Measurements from ENCODE around the gene PRICKLE1. TPM values are rescaled to one million over a fixed set of nuclear protein-coding genes. Genes with fewer than 3 reads are reported as not detected.

Gene PRICKLE1
- total and polyA plus RNA-seq, 2 donors (not counting 1 experiment from before 2014, with no cell fraction given) = 6.3 to 21.6 TPM

- ATAC-seq (ENCODE audit: low read depth) = no peak
- no peaks in the 10 kb centered on the region for H3K79me2 ChIP-seq (ENCODE audit: control insufficient read depth, insufficient read depth, low read length)
- H3K27ac Mint-ChIP-seq = no peak overlapping the region
Observed at GRCh38 chr12:42525444-42525843, 64.1 kb downstream of the PRICKLE1 start.

GRCh38 chr12:42524716-42525115 lies 64.8 kb downstream of the PRICKLE1 start:
- H3K4me1 Mint-ChIP-seq = no peaks in the 10 kb centered on the region
- intact Hi-C loops (cut with micrococcal nuclease) = no loop called here
- DNase-seq (no peak), ATAC-seq (ENCODE audit: low read depth) (no peak)
- no peaks in the 10 kb centered on the region for H3K9me3 Mint-ChIP-seq (ENCODE audit: insufficient read depth)
- Histone ChIP-seq H4K20me1 (ENCODE audit: control insufficient read depth, insufficient read depth, low read length, poor library complexity, severe bottlenecking) (no peaks in the 10 kb centered on the region), H2AFZ (ENCODE audit: insufficient read depth, low read depth, low read length, poor library complexity, severe bottlenecking) (no peak overlapping the region), H3K9me3 (ENCODE audit: control extremely low read depth in 1 of 3, control insufficient read depth in 2 of 3, insufficient read depth in 1 of 3, low read length in 2 of 3) (no peaks in the 10 kb centered on the region), H3K9ac (ENCODE audit: low read length) (no peak overlapping the region), H3K36me3 (replicated peaks in 1 of 2; ENCODE audit: control extremely low read depth in 1 of 2, control insufficient read depth in 1 of 2, extremely low read depth in 1 of 2, insufficient read depth in 2 of 2, low read length in 1 of 2) (no peaks in the 10 kb centered on the region), H3K27ac (ENCODE audit: low read length in 2 of 2) (no peak overlapping the region), H3K4me2 (replicated peaks; ENCODE audit: low read depth, low read length, poor library complexity, severe bottlenecking) (no peak overlapping the region), H3K79me2 (ENCODE audit: control insufficient read depth, insufficient read depth, low read length) (no peaks in the 10 kb centered on the region), H3K4me3 (ENCODE audit: control extremely low read depth in 1 of 5, extremely low read depth in 1 of 5, insufficient read depth in 1 of 5, low read depth in 2 of 5, low read length in 4 of 5) (no peak overlapping the region), H3K4me1 (ENCODE audit: control insufficient read depth in 2 of 2, insufficient read depth in 2 of 2, low read length in 2 of 2) (no peaks in the 10 kb centered on the region), H3K27me3 (replicated peaks in 1 of 4; ENCODE audit: control extremely low read depth in 1 of 4, control insufficient read depth in 3 of 4, insufficient read depth in 4 of 4, low read length in 3 of 4) (no peaks in the 10 kb centered on the region)
- TF ChIP-seq CTCF (IDR thresholded peaks at IDR 0.05) (no peak), EZH2 (IDR thresholded peaks at IDR 0.05; ENCODE audit: borderline replicate concordance, insufficient read depth, low read depth, low read length, poor library complexity, severe bottlenecking) (no peak)
- ChIA-PET POLR2A (interaction anchor here (0.6 kb wide), 1 partner anchor 41 kb away, joined by 12 read pairs; no protein-coding TSS in a partner anchor), CTCF (no interaction called here)
- H3K4me3 Mint-ChIP-seq = no peak overlapping the region
- peaks cover 3% of the 10 kb centered on the region for H3K27me3 Mint-ChIP-seq
- WGBS (ENCODE audit: insufficient coverage) = 96% methylated on average over 3 of the region's 5 CpGs
- no peak overlapping the region for H3K27ac Mint-ChIP-seq

More at GRCh38 chr12:42525444-42525843, 64.1 kb downstream of the PRICKLE1 start:
- intact Hi-C loops (cut with micrococcal nuclease) = no loop called here
- Histone ChIP-seq H3K4me2 (replicated peaks; ENCODE audit: low read depth, low read length, poor library complexity, severe bottlenecking) (no peak overlapping the region), H3K27me3 (replicated peaks in 1 of 4; ENCODE audit: control extremely low read depth in 1 of 4, control insufficient read depth in 3 of 4, insufficient read depth in 4 of 4, low read length in 3 of 4) (no peaks in the 10 kb centered on the region), H3K9me3 (ENCODE audit: control extremely low read depth in 1 of 3, control insufficient read depth in 2 of 3, insufficient read depth in 1 of 3, low read length in 2 of 3) (no peaks in the 10 kb centered on the region), H3K9ac (ENCODE audit: low read length) (no peak overlapping the region), H3K4me3 (ENCODE audit: control extremely low read depth in 1 of 5, extremely low read depth in 1 of 5, insufficient read depth in 1 of 5, low read depth in 2 of 5, low read length in 4 of 5) (no peak overlapping the region), H4K20me1 (ENCODE audit: control insufficient read depth, insufficient read depth, low read length, poor library complexity, severe bottlenecking) (no peaks in the 10 kb centered on the region), H2AFZ (ENCODE audit: insufficient read depth, low read depth, low read length, poor library complexity, severe bottlenecking) (no peak overlapping the region), H3K4me1 (ENCODE audit: control insufficient read depth in 2 of 2, insufficient read depth in 2 of 2, low read length in 2 of 2) (no peaks in the 10 kb centered on the region), H3K27ac (ENCODE audit: low read length in 2 of 2) (no peak overlapping the region), H3K36me3 (replicated peaks in 1 of 2; ENCODE audit: control extremely low read depth in 1 of 2, control insufficient read depth in 1 of 2, extremely low read depth in 1 of 2, insufficient read depth in 2 of 2, low read length in 1 of 2) (no peaks in the 10 kb centered on the region)
- WGBS (ENCODE audit: insufficient coverage) = 73% methylated on average over 1 of the region's 1 CpG
- TF ChIP-seq CTCF (IDR thresholded peaks at IDR 0.05) (no peak), EZH2 (IDR thresholded peaks at IDR 0.05; ENCODE audit: borderline replicate concordance, insufficient read depth, low read depth, low read length, poor library complexity, severe bottlenecking) (no peak)
- Mint-ChIP-seq H3K27me3 (peaks cover 3% of the 10 kb centered on the region), H3K9me3 (ENCODE audit: insufficient read depth) (no peaks in the 10 kb centered on the region), H3K4me3 (no peak overlapping the region), H3K4me1 (no peaks in the 10 kb centered on the region)
- ChIA-PET CTCF (no interaction called here), POLR2A (interaction anchor here (0.5 kb wide), 1 partner anchor 151 kb away, joined by 5 read pairs; no protein-coding TSS in a partner anchor)
- DNase-seq = no peak
